NCI-H2081 treated with DMSO at 0.1 percent for 48 hours (cell line): ENCODE measurements around the gene DLX6.

ENCODE experiments used
- DNase-seq: peaks from one replicate; lab custom pipeline; 2025; lab: John Stamatoyannopoulos, UW

DLX6 gene

DNA sequence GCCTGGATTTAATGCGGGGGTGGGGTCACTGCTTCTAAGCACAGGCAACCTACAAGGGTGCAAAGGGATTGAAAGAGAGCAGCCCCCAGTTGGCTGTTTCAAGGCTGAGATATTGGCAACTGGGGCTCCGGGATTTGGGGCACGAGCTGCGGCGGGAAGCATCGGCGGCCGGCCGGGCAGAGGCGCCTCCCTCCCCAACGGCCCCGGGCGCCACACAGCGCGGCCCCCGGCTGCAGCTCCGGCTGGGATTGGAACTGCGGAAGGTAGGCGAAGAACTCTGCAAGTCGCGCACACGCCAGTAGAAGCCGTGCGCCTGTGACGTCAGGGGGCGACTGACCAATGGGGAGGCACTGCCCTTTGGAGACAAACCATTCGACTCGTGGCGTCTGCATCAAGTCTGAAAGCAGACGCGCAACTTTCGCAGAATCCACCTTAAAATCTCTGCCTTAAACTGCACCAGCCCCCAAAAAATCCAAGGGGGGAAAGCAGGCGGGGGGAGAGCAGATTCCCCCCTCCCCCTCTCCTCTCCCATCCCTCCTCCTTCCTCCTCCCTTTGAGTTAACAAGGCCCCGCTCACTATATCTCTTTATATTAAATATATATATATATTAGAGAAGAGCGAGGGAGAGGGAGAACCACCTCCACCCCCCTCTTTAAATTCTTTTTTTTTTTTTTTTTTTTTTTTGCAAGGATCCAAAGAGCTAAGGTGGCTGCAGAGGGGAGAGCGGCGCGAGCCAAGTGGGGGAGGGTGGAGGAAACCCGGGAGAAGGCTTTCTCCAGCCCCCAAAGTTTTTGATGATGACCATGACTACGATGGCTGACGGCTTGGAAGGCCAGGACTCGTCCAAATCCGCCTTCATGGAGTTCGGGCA is at the start of gene DLX6:
DLX6 (plus strand) TSS at position 371 of the 872 bp plus-strand sequence; CDS start at position 796, 425 bp downstream.
- peak; percentile 96 for DNase-seq

- no peak for DNase-seq
Measured at GRCh38 chr7:96959135-96959534, 46.2 kb upstream of the DLX6 start.

DNA sequence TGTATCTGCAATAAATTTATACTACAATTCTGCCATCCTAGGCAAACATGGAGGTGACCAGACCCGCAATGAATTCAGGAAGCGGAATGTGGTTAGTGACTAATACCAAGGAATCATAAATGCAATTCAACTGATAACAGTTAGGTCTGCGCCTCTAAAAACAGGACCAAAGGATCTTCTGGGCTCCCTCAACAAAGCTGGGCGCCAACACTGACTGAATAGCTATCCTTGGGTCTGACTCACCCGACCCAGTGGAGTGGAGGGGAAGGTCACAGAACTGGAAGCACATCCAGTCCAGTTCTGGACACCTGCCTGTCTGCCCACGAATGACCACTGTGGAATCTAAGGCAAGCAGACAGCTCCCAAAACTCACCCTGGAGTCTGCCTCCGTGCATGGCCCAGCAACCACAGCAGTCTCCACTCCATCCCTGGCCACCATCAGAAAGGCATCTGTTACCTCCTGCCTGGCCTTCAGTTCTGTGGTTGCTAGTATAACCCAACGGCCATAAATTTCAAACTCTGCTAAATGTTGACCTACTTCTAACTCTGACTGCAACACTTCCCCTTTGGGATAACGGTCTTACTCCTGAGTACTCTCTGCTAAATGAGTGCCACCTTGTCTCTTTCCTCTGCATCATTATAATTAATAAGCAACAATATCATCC is 43.0 kb upstream of the DLX6 start:
- DNase-seq, result no peak

- no peak for DNase-seq
Measured at GRCh38 chr7:96968981-96969380, 36.4 kb upstream of the DLX6 start.

- no peak for DNase-seq
Measured at GRCh38 chr7:96970739-96971138, 34.6 kb upstream of the DLX6 start.

DNA sequence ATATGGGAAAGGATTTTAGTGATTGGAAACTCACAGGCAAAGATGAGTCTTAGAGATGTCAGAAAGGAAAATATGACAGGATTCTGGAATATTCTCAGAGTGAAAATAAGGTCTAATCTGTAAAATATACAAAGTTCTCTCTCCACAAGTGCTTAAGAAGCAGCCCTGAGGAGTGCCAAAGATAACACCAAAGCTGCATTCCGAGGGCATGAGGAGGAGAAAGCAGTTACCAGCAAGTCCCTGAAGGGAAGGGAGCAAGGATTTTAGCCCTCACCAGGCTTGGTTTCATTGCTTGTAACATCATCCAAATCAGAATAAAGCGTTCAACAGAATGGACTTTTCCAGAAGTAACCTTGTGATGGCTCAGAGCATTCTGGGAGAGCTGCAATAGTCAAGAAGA is 31.4 kb upstream of the DLX6 start:
- no peak for DNase-seq

- no peak for DNase-seq
Measured at GRCh38 chr7:96976106-96976505, 29.2 kb upstream of the DLX6 start.

DNA sequence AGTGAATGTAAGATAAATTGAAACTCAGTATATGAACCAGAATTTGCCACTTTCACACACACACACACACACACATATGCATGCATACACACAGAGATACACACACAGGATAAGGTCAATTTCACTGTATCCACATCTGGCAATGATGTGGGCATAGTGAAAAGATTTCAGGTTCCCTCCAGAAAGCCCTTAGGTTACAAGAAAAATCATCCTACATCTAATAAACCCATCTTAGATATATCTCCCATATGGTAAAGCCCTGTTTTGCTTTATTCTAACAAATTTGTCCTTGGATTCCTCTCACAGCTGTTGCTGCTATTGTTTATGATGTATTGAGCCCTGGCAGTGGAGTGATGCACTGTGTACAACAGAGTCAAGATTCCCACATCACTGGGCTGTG is 27.9 kb upstream of the DLX6 start:
- DNase-seq, result no peak

DNA sequence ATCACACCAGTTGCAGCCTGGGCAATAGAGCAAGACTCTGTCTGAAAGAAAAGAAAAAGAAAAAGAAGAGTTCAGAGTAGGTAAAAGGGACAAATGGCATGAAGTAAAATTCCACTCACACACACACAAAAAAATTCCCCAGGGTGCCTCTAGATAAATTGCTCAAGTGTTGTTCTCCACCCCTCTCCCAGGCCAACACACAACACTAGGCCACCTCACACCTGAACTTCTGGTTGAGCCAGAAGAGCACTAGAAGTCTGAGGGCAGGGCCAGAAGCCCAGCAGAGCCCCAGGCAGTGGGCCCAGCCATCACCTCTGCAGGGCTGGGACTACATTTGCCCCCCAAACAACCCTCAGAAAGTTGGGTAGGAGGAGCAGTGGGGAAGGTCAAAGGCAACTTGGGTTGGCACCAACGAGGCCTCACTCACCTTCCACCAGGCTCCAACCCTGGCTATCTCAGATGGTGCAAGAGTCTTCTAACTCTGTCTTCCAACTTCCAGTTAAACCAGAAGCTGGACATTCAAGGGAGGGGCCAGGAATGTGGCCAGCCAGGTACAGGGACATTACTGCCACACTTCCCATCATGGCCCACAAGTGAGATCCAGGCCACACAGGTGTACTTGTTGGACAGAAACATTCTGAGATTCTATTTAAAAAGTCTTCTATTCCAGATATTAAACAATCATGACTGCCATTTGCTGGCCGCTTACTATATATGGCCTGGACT is 25.6 kb upstream of the DLX6 start:
- DNase-seq, result no peak

GRCh38 chr7:96982586-96982985 is 22.8 kb upstream of the DLX6 start:
- DNase-seq, result no peak

- no peak for DNase-seq
Measured at GRCh38 chr7:96985992-96986391, 19.4 kb upstream of the DLX6 start.

DNA sequence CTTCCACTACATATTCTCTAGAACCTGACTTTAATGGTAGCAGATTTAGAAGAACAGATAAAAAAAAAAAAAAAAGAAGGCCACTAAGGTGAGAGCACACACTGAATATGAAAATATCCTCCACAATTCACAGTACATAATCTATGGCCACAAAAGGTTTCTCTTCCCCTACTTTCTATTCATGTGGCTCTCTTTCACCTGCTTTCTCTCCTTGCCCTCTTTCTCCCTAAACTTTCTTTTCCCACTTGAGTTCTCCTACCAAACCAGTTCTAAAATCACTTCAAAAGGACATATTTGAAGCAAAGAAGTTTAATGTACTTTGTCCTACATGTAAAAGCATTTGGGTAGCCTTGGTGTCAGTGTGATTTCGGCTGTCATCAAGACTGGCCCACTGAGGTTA is 18.5 kb upstream of the DLX6 start:
- no peak for DNase-seq

DNA sequence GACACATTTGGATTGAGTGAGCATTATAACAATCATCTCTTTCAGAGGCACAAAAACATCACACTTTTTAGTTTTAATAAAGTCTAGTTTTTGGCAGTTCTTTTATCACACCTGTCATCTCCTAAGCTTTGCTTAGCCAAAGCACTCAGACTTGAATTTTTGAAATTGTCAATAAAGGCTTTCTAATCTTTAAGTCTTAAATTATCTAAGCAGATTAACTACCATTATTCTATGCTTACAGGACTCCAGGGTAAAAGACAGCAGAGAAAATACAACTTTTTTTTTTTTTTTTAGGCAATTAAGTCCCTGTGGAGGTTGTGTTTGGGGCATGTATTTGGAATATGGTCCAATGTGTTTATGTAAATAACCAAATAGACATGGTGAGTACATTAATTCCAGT is 17.6 kb upstream of the DLX6 start:
- no peak for DNase-seq

GRCh38 chr7:96989241-96989858 is 16.0 kb upstream of the DLX6 start:
- DNase-seq, result no peak

DNA sequence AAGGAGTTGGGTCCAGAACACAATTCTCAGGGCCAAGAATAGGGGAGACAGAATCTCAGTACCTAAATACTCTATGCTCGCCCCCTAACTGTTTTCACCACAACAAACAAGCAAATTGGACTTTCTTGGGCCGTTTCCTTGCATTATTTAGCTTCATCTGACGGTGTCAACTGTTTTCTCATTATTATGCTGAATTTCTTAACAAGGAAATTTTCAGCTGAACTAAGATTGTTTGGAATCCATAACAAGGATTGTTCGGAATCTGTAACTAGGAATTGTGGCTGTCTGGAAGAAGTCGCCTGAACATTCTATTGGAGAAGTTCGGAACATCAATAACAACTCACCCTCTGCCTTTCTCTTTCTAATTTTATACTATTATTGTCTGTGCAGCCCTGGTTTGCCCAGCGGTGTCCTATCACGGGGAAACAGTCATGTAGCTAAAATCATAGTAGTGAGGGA is 15.5 kb upstream of the DLX6 start:
- no peak for DNase-seq

DNA sequence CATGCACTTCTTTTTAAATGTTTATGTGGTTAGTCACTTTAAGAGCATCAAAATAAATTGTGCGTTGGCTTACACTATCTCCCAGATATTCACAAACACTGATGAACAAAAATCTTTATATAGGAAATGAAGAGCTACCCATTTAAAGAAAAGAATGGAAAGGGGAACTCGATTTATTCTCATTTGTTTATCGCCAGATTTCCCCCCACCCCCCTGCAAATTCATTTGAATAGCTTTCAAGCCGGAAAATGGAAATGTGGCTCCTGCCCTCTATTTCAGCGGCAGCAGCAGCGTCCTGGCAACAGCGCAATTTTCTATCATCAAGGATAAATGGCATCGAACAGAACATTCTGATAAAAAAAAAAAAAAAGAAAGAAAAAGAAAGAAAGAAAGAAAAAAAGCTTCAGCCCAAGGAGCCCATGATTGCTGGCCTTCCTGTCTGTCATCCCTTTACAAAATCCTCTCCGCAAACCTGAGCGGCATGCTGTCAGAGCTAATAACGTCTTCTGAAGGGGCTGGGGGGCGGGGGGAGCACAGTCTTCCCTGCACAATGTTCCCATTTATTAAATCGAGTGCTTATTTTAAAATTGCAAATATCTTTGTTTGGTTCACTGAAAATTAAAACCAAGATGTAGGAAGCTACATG is 13.7 kb upstream of the DLX6 start:
- no peak for DNase-seq

GRCh38 chr7:96992192-96993005 is 13.0 kb upstream of the DLX6 start:
- DNase-seq, result no peak

GRCh38 chr7:96993094-96993865 is 12.1 kb upstream of the DLX6 start:
- no peak for DNase-seq

GRCh38 chr7:96993980-96994379 is 11.4 kb upstream of the DLX6 start:
- DNase-seq, result no peak
